Fibroblast of villous mesenchyme (primary cell): Measurements from ENCODE around the gene CPN1. TPM values are rescaled to one million over a fixed set of nuclear protein-coding genes. Genes with fewer than 3 reads are reported as not detected.

Experiments used
- DNase-seq: peaks from one replicate; pipeline ENCODE4 v3.0.0-alpha.2; 2010; ENCODE audit warnings: low read depth
- H3K4me3 ChIP-seq: 2 replicates; pipeline ENCODE4 v1.5.1; 2011; ENCODE audit warnings: low read depth, mild to moderate bottlenecking, low read length
- total RNA-seq: library from RNA; depleted of rRNA; stranded (reverse); fragments of >200 nt; gene quantifications from 2 replicates; pipeline ENCODE4 v1.2.3, GENCODE V29; 2012
- TF ChIP-seq, protein P1 (sequence below): IDR thresholded peaks from 2 replicates; pipeline ENCODE4 v1.5.1; 2012; ENCODE audit warnings: low read depth, mild to moderate bottlenecking, low read length; ENCODE audit not compliant: insufficient read depth

The CPN1 gene
- total RNA-seq, 1 donor = not detected

DNA sequence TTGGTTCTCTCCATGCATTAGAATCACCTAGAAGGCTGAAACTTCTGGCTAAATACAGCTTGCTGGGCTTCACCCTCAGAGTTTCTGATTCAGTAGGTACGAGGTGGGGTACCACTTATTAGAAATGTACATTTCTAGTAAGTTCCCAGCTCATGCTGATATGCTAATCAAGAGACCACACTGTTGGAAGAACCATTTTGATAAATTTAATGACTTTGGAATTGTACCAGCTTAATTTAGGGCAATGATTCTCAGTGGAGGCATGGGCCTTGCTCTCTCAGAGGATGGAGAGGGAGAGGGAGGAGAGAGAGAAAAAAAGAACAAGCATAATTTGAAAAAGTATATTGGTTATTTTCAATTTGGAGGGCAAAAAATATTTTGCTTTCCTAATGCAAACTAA is 20.3 kb downstream of the CPN1 start:
- TF ChIP-seq, protein P1, sequence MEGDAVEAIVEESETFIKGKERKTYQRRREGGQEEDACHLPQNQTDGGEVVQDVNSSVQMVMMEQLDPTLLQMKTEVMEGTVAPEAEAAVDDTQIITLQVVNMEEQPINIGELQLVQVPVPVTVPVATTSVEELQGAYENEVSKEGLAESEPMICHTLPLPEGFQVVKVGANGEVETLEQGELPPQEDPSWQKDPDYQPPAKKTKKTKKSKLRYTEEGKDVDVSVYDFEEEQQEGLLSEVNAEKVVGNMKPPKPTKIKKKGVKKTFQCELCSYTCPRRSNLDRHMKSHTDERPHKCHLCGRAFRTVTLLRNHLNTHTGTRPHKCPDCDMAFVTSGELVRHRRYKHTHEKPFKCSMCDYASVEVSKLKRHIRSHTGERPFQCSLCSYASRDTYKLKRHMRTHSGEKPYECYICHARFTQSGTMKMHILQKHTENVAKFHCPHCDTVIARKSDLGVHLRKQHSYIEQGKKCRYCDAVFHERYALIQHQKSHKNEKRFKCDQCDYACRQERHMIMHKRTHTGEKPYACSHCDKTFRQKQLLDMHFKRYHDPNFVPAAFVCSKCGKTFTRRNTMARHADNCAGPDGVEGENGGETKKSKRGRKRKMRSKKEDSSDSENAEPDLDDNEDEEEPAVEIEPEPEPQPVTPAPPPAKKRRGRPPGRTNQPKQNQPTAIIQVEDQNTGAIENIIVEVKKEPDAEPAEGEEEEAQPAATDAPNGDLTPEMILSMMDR = no peak
- no peak overlapping the region for H3K4me3 ChIP-seq
- no peak for DNase-seq

DNA sequence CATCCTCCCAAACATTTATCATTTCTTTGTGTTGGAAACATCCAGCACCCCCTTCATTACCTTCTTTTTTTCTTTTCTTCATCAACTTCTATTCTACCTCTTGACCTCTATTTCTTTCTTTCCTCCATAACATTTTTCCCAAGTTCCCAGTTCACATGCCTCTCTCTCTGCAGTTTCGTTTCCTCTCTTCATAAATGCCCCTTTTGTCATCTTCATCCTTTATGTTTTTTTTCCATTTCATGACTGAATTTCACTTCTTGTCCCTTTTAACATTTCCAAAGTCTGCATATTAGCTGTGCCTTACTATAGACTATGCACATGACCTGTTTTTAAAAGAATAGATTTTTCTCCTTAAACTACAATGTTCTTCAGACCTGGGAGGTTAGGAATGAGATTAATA is 23.7 kb downstream of the CPN1 start:
- H3K4me3 ChIP-seq = no peak overlapping the region
- DNase-seq = no peak
- TF ChIP-seq, protein P1 = no peak

DNA sequence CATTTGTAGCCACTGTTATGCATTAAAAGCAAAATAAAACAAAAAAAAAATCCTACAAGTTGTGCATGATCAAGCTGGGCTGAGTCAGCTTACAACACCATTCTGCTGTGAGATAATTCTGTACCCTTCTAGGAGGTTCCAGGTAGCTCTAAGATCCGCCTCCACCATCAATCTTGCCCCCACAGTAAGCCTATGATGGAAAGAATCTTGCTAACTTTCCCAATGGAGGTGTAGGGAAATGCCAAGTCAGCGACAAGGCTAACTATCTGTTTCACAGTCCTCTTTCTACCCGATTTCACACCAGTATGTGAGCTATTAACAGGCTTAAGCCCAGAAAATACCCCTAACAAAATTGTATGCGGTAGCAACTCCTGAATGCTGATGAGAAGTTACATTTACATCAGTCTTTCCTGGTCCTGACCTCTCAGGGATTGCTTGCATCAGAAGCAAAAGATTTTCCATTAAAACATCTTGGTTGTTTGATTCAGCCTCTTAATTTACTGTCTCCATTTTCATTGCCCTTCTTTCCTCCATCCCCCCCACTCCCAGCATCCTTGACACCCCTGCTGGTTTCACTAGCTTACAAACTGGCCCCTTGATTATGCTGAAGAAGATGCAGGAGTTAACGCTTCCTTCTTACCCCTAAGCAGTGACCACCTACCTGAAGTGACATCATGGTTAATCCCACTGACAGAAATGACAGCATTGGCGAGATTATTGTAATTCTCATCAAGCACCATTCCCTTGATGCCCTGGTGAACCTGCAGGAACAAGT is 27.8 kb downstream of the CPN1 start:
- no peak for DNase-seq
- no peak overlapping the region for H3K4me3 ChIP-seq
- TF ChIP-seq, protein P1 = no peak

GRCh38 chr10:100046021-100046486 is 35.6 kb downstream of the CPN1 start:
- DNase-seq = peak; percentile 89
- TF ChIP-seq, protein P1 = peak; percentile 94
- H3K4me3 ChIP-seq = no peak overlapping the region

DNA sequence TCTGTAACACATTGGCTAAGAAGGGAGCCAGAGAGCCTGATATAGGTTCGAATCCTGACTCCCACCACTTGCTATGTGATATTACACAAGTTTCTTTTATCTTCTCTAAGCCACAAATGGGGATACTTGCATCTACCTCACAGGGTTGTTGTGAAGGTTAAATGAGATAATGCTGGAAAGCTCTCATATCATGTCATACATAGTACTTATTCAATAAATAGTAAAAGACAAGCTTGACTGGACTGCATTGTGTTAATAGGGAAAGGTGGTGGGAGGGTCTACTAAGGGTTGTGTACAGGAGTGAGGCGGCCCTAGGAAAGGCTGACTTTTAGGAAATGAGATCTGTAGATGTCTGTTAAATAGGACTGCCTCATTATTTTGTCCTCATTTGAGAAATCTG is 36.1 kb downstream of the CPN1 start:
- DNase-seq = no peak
- H3K4me3 ChIP-seq = no peak overlapping the region
- TF ChIP-seq, protein P1 = no peak

- DNase-seq = peak; percentile 91
- H3K4me3 ChIP-seq = no peak overlapping the region
- TF ChIP-seq, protein P1 = no peak
Observed at GRCh38 chr10:100043796-100044195, 37.9 kb downstream of the CPN1 start.
